ENCODE results near the gene NEDD8.

NEDD8 gene

GRCh38 chr14:24232121-24232644 is at the start of gene NEDD8:
TSS of gene NEDD8 (minus strand) at chr14:24232367. CDS start at chr14:24232267, 100 bp downstream.
- H3K4me3 ChIP-seq (ENCODE audit: low read depth, low read length) = peak within 1 kb of the TSS; percentile 76
- peak; percentile 91 for DNase-seq (ENCODE audit: low read depth)
- TF ChIP-seq CTCF (IDR thresholded peaks at IDR 0.05; ENCODE audit: low read depth, low read length, missing control alignments) = no peak
- in situ Hi-C loops (cut with HindIII; ENCODE audit: low sequenced_read_pairs) = no loop called here

DNA sequence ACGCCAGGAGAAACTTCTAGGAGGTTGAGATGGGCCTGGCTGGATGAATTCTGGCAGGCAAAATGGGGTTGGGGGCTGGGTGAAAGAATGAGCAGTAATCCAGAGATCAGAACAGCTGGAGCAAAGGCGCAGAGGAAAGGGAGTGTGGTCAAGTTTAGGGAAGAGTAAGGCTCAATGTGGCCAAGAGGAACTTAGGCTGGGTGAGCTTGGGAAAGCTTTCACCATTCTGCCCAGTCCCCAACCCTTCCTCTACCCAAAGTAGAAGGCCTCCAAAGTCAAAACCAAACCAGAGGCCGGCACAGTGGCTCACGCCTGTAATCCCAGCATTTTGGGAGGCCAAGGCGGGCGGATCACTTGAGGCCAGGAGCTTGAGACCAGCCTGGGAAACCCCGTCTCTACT is 49.5 kb upstream of the NEDD8 start:
- no peak for TF ChIP-seq CTCF (IDR thresholded peaks at IDR 0.05; ENCODE audit: low read depth, low read length, missing control alignments)
- no peak overlapping the region for H3K4me3 ChIP-seq (ENCODE audit: low read depth, low read length)
- in situ Hi-C loops (cut with HindIII; ENCODE audit: low sequenced_read_pairs) = no loop called here
- DNase-seq (ENCODE audit: low read depth) = no peak

- DNase-seq (ENCODE audit: low read depth) = no peak
- in situ Hi-C loops (cut with HindIII; ENCODE audit: low sequenced_read_pairs) = no loop called here
- no peak overlapping the region for H3K4me3 ChIP-seq (ENCODE audit: low read depth, low read length)
- TF ChIP-seq CTCF (IDR thresholded peaks at IDR 0.05; ENCODE audit: low read depth, low read length, missing control alignments) = no peak
These were observed 48.8 kb upstream of the NEDD8 start for GRCh38 chr14:24280797-24281460.

- no peak for DNase-seq (ENCODE audit: low read depth)
- no peak overlapping the region for H3K4me3 ChIP-seq (ENCODE audit: low read depth, low read length)
- TF ChIP-seq CTCF (IDR thresholded peaks at IDR 0.05; ENCODE audit: low read depth, low read length, missing control alignments) = no peak
- in situ Hi-C loops (cut with HindIII; ENCODE audit: low sequenced_read_pairs) = no loop called here
These were observed 47.4 kb upstream of the NEDD8 start for GRCh38 chr14:24279301-24280186.

DNA sequence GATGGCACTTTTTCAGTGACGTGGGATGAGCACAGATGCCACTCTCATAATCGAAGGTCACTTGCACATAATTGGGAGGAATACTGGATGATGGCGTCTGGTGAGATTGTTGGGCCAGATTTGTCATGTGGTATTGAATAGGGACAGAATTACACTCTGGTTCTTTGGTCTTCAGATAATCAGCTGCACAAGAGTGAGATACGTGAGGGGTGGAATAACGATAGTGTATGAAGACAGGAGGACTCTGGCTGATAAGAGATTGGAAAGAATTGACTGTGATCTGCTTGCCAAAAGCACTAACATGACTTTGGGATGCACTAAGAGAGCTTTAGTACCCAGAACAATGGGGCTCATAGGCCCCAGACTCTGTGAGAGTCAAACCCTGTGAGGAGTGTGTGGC is 46.3 kb upstream of the NEDD8 start:
- no peak for DNase-seq (ENCODE audit: low read depth)
- TF ChIP-seq CTCF (IDR thresholded peaks at IDR 0.05; ENCODE audit: low read depth, low read length, missing control alignments) = no peak
- in situ Hi-C loops (cut with HindIII; ENCODE audit: low sequenced_read_pairs) = no loop called here
- H3K4me3 ChIP-seq (ENCODE audit: low read depth, low read length) = no peak overlapping the region

GRCh38 chr14:24277606-24278321 is 45.6 kb upstream of the NEDD8 start:
- no peak for DNase-seq (ENCODE audit: low read depth)
- in situ Hi-C loops (cut with HindIII; ENCODE audit: low sequenced_read_pairs) = no loop called here
- H3K4me3 ChIP-seq (ENCODE audit: low read depth, low read length) = no peak overlapping the region

More at GRCh38 chr14:24277606-24278321, 45.6 kb upstream of the NEDD8 start:
- no peak for TF ChIP-seq CTCF (IDR thresholded peaks at IDR 0.05; ENCODE audit: low read depth, low read length, missing control alignments)

All from astrocyte of the cerebellum (primary cell).